ENCODE measurements around the gene KIAA1191. TPM values are rescaled to one million over a fixed set of nuclear protein-coding genes. Genes with fewer than 3 reads are reported as not detected.
A peak's percentile ranks its signal among the peaks of the same experiment; 100 is the strongest.
"Not testable (repeated sequence)": the region's sequence is repeated elsewhere in the genome, so short reads cannot be mapped to it uniquely, and the experiment has no call there.

The KIAA1191 gene
- total RNA-seq, 2 experiments from 2014 or later = 64.8 TPM

GRCh38 chr5:176317534-176318374 lies 43.8 kb downstream of the KIAA1191 start:
- Histone ChIP-seq H3K36me3 (ENCODE audit: insufficient read depth, low read length) (peaks cover 31% of the 10 kb centered on the region), H3K27ac (ENCODE audit: low read depth in 1 of 2, low read length in 2 of 2) (no peak overlapping the region), H3K9me3 (ENCODE audit: control insufficient read depth in 1 of 2, insufficient read depth in 1 of 2, low read length in 2 of 2) (no peaks in the 10 kb centered on the region), H3K4me1 (ENCODE audit: insufficient read depth, low read length) (no peaks in the 10 kb centered on the region), H3K4me3 (ENCODE audit: low read length) (no peak overlapping the region), H3K27me3 (ENCODE audit: control insufficient read depth in 1 of 2, insufficient read depth in 2 of 2, low read length in 2 of 2) (no peaks in the 10 kb centered on the region)
- Mint-ChIP-seq H3K36me3 (ENCODE audit: low read depth) (peaks cover 62% of the 10 kb centered on the region), H3K27me3 (no peaks in the 10 kb centered on the region), H3K4me1 (ENCODE audit: low read depth) (no peaks in the 10 kb centered on the region), H3K27ac (no peak overlapping the region), H3K4me3 (no peak overlapping the region), H3K9me3 (no peaks in the 10 kb centered on the region)
- no peak for DNase-seq
- ChIA-PET POLR2A (no interaction called here), CTCF (no interaction called here)
- no peak for TF ChIP-seq CTCF (IDR thresholded peaks at IDR 0.05)
- no peak for ATAC-seq (ENCODE audit: poor library complexity)
- intact Hi-C loops (cut with DNase I, micrococcal nuclease) = no loop called here

- H3K9me3 ChIP-seq (ENCODE audit: control insufficient read depth in 1 of 2, insufficient read depth in 1 of 2, low read length in 2 of 2); H3K4me3 ChIP-seq (ENCODE audit: low read length); H3K27ac ChIP-seq (ENCODE audit: low read depth in 1 of 2, low read length in 2 of 2); intact Hi-C loops (cut with DNase I, micrococcal nuclease); H3K4me1 ChIP-seq (ENCODE audit: insufficient read depth, low read length); DNase-seq; H3K9me3 Mint-ChIP-seq; H3K27ac Mint-ChIP-seq; ATAC-seq (ENCODE audit: poor library complexity); H3K27me3 Mint-ChIP-seq; H3K4me3 Mint-ChIP-seq; POLR2A ChIA-PET; H3K36me3 ChIP-seq (ENCODE audit: insufficient read depth, low read length); H3K27me3 ChIP-seq (ENCODE audit: control insufficient read depth in 1 of 2, insufficient read depth in 2 of 2, low read length in 2 of 2); H3K4me1 Mint-ChIP-seq (ENCODE audit: low read depth); CTCF ChIA-PET: not testable (repeated sequence)
- H3K36me3 Mint-ChIP-seq (ENCODE audit: low read depth) = peaks cover 56% of the 10 kb centered on the region
Observed at GRCh38 chr5:176305356-176305755, 56.2 kb downstream of the KIAA1191 start.

Small RNA genes lying within 50 kb of the gene (microRNA-seq; reads per million reads assigned to microRNA genes)
- gene MIR1271 (ENCODE audit: borderline microRNAs expressed, borderline replicate concordance) = 12.0 reads per million, percentile 39 among the genes with 10 or more reads in this experiment

Other genes with a start within 250 kb of the KIAA1191 start
- gene SIMC1, start 123.3 kb downstream of the KIAA1191 start, total RNA-seq = 10 to 100 TPM; 15.4 to 17.4 TPM
- 1 to 10 TPM; 3.2 to 4.4 TPM for gene ARL10, start 3.7 kb upstream of the KIAA1191 start, total RNA-seq
- gene NOP16, start 26.8 kb upstream of the KIAA1191 start, total RNA-seq = 10 to 100 TPM; 12.0 to 14.5 TPM
- 100 to 1,000 TPM in 1 of 2 experiments, 10 to 100 TPM in 1; 98.2 to 104 TPM for gene HIGD2A, start 27.0 kb upstream of the KIAA1191 start, total RNA-seq
- 10 to 100 TPM; 69.5 to 73.2 TPM for gene CLTB, start 54.8 kb upstream of the KIAA1191 start, total RNA-seq
- 10 to 100 TPM; 27.5 to 30.1 TPM for gene FAF2, start 86.6 kb upstream of the KIAA1191 start, total RNA-seq
- 100 to 1,000 TPM; 208 to 217 TPM for gene RNF44, start 175.6 kb upstream of the KIAA1191 start, total RNA-seq
- 1 to 10 TPM; 1.6 to 2.0 TPM for gene CDHR2, start 187.6 kb upstream of the KIAA1191 start, total RNA-seq
- under 1 TPM; 0.22 to 0.36 TPM for gene GPRIN1, start 248.4 kb upstream of the KIAA1191 start, total RNA-seq

All from CD4-positive, alpha-beta T cell (primary cell).